GM21576 (cell line): Measurements from ENCODE around the gene LGI1.
"Not testable (repeated sequence)": the region's sequence is repeated elsewhere in the genome, so short reads cannot be mapped to it uniquely, and the experiment has no call there.

ENCODE experiments used
- ATAC-seq: cut with Tn5 transposase; IDR thresholded peaks from one replicate; pipeline ENCODE4 v1.9.1; 2021; ENCODE audit warnings: mild to moderate bottlenecking, moderate library complexity; ENCODE audit not compliant: unreplicated experiment

The LGI1 gene

DNA sequence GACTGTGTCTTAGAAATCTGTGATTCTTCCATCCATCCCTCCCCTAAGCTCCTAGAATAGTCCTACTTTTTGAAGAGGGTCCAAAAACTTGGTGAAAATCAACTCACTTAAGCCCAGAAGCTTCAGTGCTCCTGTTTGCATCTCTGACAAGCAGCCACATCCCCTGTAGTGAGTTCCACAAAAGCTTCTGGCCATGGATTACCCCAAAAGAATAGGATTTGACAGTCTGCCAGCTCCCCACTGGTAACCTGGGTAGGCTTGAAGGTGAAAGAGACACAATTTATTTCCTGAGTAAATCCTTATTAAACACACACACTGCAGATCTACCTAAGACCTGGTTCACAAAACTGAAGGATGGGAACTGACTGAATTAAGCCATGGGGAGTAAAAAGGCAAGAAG lies 46.5 kb downstream of the LGI1 start:
- no peak for ATAC-seq

DNA sequence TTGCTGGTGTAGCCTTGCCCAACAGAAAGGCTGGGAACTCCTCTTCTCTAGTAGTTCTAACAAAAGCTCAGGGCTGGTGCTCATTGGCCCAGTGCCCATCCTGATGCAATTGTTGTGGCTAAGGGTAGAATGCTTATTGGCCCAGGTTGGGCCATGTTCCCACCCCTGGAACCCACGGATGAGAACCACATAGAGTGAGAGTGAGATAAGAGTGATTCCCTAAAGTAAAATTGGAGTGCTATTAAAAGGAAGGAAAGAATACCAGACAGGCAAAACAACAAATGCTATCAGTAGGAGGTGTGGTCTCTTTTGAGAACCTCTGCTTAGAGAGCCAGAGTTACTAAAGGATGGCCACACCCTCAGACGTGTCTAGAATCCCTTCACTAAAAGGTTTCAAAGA lies 49.2 kb downstream of the LGI1 start:
- ATAC-seq, result no peak

DNA sequence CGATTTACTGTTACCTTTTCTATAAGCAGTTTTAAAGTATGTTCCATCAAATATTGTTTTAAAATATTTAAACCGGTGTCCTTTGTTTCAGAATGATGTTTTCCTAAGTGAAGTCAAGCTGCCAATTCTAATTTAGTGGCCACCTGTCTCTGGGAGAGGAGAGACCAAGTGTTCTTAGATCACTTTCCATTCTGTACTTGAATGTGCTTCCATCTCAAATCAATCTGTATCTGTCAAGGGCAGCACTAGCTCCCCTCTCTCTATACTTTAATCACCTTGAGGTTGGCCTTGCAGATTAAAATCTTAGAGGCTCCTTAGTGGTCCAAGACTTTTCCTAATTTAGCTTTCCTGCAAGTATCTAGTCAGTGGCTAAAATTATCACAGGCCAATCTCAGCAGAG lies 49.6 kb downstream of the LGI1 start:
- ATAC-seq, result no peak

DNA sequence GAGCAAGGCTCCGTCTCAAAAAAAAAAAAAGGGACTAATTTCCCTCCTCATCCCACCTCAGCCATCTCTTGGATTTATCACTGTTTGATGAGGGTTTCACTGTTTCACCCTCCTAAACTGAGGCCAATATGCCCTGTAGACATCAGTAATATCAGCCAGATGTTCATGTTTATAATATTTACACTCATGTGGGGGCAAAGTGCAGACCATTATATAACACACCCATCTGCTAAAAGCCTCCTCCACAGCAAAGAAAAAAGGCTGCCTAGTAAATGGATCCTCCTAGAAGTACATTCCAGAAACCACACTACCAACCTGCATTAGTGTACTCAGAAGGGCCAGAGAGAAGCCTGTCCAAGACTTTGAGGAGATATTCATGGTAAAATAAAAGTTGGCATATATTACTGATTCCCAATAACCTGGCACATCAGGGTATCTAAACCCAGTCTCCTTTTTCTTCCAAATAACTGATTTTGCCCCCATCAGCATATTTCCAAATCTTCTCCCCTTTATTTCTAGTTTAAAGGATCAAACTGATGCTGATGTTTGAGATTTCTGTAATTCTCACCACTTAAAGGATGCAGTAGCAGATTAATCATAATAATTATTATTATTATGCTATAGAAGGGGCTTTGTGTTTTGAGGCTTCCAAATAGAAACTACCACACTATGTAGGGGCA lies 55.1 kb downstream of the LGI1 start:
- ATAC-seq, result no peak

DNA sequence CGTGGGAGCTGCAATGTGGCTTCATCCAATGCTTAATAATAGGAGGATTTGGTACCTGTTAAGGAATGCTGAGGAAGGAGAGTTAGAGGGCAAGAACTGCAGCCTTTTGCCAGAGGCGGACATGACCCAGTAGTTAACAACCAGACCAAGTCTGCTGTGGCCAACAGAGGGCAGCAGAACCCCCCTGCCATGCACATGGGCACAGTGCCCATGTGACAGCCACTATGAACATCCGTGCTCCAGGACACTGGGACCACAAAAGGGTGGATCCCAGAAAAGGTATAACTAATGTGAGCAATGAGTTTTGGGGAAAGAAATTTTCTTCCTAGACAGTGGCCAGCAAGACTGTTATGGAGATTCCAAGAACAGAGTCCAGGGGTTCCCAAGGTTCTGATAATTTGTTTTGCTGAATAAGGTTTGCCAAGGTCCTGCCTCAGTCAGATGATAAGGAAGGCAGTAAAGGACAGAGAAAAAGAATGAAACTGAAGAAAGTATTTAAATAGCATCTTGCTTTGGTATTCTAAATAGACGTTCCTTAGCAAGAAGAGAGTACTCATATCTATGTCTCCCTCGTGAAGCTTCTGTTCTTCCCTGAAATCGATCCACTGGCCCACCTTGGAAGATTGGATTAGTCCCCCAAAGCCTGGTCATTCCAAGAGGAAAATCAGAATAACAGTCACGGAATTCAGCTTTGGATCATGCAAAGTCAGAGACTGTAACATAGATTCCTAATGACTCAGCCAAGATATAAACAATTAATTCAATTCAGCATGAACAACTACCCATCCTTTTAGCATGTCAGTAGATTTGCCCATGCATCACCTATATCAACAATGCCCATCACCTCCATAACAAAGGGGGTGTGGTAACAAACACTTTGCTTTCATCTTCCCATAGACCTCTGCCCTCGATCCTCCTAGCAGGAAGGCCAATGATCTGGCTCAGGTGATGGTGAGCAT lies 56.0 kb downstream of the LGI1 start:
- peak; percentile 60 for ATAC-seq

DNA sequence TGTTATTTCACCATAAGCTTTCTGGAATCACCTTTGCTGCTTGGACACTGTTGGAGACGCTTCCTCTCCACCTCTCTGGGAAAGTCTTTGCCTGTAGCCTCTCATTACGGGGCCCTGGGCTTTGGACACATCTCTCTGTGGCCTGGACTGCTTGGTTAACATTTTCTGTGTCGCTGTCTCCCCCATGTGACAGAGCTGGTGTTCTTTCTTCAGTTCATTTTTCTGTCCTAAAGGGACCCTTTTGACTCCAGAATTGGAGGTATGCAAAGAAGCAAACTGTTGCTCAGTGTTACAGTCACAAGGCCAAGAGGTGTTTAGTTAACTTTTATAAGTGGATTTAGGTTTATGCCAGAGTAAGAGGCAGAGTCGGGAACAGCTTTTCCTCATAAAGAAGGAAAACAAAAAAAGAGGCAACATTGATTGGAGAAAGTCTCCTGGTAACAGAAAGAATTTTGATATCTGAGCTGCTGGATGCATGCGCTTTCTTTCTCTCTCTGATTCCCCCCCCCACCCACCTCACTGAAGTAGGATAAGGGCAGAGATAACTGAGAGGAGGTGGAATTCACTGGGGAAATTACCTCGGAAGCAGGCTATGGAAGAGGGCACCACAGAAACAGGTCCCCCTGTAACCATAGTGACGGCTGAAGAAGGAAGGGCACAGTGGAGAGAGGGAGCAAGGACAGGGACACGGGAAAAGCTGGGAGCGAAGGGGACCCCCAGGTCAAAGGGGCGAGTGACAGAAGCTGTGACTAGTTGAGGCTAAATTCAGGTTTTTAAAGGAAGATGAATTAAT lies 57.8 kb downstream of the LGI1 start:
- no peak for ATAC-seq

DNA sequence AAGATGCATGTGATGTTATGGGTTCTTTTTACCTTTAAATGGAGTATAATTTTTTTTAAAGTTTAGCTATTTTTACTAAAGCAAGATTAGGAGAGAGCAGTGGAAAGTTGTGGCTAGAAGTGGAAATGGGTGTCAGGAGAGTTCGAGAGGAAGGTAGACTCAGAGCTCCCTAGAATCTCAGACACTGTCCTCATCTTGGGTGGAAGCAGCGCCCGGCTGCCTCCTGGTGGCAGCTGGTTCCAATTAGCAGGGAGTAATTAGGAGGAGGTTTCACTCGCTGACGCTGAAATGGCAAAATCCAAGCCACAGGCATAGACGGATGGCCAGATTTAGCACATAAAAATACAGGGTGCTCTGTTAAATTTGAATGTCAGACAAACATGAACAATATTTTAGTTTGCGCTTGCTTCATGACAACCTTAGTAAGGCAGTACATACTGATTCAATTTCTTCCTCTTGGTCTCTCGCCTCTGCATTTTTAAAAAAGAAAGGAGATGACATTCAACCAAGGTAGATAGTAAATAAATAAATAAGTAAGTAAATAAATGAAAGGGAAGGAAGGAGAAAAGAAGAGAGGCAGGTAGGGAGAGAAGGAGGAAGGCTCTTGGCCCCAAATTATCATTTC lies 58.5 kb downstream of the LGI1 start:
- no peak for ATAC-seq

DNA sequence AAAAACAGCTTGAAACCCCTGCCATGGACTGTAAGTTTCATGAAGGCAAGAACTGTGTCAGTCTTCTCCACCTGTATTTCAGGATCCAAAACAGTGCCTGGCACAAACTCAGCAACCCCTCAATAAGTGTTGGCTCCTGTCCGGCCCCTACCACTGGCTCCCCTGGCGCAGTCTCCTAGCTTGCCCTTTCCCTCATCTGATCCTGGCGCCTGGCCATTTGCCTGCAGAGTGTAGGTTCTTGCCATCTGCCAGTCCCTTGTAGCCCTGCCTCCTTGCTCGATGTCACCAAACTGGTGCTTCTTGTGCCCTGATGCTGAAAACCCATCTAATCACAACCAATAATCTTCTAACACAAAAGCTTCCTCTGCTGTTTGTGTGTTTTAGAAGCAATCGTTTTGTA lies 60.4 kb downstream of the LGI1 start:
- ATAC-seq, result no peak

DNA sequence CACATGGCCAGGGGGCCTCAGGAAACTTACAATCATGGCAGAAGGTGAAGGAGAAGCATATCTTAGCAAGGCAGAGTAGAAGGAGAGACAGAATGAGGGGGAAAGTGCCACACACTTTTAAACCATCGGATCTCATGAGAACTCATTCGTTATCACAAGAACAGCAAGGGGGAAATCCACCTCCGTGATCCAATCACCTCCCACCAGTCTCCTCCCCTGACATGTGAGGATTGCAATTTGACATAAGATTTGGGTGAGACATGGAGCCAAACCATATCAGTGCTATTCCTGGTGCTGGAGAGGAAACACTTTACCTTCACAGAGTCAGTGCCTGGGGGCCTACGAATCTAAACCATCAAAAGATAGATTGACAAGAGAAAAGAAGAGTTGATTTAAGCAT lies 61.8 kb downstream of the LGI1 start:
- no peak for ATAC-seq

DNA sequence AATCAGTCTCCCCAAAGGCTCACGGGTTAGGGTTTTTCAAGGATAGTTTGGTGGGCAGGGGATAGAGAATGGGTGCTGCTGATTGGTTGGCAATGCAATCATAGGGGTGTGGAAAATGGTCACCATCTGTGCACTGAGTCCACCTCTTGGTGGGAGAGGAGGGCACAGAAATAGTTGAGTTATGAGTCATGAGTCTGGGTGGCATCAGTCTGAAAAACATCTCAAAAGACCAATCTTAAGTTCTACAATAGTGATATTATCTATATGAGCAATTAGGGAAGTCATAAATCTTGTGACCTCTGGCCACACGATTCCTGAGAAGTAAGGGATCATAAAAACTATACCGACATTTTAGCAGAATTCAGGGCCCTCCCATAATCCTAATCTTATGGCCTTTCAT lies 62.7 kb downstream of the LGI1 start:
- ATAC-seq, result no peak

DNA sequence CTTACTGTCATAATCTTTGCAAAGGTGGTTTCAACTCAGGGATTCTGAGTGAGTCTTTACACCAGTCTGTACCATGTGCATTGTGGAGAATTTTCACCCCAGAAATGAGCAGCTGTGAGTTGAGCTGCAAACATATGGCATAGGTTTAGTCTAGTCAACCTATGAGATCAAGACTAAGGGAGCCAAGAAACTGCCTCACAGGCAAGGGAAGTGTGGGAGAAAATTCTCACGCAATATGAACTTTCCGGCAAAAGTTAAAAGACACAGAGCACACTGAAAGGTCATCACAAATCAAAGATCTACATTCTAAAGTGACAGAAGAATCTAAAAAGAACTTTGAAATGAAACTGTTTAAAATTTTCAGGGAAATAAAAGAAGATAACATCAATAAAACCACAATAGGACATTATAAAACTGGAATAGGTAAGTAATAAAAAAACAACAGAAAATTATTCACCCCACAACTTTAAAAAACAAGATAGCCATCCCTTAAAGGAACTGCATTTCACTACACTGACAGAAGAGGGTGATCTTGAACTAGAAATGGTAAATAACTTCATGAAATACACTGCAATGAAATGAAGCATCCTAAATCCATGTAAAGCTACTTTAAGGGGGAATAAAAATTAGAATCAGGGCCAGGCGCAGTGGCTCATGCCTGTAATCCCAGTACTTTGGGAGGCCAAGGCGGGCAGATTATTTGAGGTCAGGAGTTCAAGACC lies 63.5 kb downstream of the LGI1 start:
- ATAC-seq, result no peak

DNA sequence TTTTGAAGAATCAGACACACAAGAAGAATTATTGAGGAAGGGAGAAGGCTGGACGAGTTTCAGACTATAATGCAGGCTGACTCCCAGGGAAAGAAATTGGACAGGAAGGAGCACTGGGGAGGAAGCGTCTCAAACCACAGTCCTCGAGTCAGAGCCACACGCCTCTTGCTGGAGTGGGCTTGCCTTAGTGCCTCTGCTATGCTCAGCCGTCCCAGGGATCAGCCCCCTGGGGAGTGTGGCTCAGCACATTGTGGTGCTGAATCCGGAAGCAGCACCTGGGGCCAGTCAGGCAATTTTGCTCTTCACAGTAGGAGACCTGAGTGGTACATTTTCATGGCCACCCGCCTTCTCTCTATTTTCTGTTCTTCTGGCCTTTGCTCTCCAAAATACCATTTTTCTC lies 68.6 kb downstream of the LGI1 start:
- ATAC-seq, result no peak

DNA sequence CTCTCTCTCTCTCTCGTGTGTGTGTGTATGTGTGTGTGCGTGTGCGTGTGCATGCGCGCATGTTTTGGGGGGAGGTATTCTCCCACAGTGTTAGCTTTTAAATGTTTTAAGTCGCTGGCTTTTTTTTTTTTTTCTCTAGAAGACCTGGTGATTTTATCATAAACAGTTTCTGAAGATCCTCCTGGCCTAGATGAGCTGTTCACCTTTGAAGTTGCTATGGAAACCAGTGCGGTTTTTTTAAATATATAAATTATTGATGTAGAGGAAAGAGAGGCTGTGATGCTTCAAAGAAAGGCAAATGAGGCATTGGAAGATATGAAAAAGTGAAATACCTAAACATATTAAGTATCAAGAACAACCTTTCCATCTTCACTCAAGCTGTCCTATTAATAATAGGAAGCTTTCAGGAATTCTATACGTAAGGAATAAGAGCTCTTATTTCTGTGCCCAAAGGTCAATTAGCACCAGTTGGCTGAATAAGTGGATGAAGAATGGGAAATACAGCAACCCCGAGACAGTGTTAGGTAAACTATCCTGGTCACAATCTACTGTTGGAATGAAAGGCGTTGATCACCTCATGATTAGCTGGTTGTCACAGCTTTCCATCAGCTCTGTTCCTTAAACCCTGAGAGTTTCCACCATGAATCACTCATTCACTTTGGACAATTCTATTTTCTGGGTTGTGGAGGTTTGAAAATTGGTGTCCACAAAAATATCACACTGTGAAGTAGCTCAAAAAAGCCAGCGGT lies 69.5 kb downstream of the LGI1 start:
- ATAC-seq, result no peak

DNA sequence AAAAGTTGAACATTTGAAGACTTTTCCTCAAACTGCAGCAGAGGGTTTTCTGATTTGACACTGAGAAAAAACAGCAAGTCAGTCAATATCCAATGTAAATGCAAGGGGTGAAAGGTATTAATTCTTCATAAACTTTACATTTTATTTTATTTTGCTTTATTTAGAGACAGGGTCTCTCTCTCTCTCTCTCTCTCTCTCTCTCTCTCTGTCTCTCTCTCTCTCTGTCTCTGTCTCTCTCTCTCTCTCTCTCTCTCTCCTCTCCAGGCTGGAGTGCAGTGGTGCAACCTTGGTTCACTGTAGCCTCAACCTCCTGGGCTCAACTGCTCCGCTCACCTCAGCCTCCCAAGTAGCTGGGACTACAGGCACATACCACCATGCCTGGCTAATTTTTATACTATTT lies 73.3 kb downstream of the LGI1 start:
- ATAC-seq, result not testable (repeated sequence)

DNA sequence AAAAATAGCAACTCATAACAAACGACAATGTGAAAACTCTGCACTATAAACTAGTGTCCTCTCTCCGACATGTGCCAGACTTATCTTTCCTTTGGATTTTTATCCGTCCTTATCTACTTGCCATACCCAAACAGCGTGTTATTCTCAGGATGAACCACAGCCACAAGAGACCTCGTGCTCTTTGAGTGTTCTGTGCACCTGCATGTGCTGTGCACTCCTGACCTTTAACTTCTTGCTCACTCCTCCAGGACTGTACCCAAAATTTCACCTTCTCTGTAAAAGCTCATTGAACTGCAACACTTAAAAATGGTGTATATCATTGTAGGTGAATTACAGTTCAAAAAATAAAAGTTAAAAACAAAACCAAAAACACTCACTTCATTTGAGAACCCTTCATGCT lies 78.0 kb downstream of the LGI1 start:
- no peak for ATAC-seq

DNA sequence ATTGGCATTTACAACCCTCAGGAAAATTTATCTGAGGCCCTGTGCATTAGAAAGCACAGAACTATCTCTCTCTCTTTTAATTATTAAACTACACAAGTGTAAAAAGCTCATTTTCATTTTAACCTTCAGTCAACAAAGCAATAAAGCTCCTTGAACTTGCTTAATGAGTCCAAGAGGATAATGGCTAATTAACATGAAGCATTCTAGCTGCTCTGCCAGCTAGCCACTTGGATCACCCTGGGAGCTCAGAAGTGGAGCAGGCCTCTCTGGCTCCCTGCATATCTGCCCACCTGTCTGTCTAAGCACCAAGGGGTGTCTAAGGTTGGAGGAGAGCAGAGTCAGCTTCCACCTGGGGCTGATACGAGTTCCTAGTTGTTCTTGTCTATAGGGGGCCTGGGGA lies 80.1 kb downstream of the LGI1 start:
- no peak for ATAC-seq

DNA sequence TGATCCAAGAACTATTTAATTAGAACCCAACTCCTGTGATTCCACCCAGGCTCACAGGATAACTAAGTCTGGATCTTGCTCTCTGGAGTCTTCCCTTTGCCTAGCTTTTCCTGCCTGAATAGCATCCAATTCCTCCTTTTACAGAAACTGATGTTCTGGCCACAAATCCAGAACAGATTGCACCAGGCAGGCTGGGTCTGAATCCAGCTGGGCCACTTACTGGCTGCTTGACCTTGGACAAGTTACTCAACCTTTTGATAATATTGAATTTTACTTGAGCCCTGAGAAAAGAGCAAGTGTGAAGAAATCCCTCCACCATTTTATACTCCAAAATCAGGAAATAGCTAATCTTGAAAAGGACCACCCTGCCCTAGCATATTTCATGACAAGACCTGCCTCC lies 80.5 kb downstream of the LGI1 start:
- no peak for ATAC-seq

DNA sequence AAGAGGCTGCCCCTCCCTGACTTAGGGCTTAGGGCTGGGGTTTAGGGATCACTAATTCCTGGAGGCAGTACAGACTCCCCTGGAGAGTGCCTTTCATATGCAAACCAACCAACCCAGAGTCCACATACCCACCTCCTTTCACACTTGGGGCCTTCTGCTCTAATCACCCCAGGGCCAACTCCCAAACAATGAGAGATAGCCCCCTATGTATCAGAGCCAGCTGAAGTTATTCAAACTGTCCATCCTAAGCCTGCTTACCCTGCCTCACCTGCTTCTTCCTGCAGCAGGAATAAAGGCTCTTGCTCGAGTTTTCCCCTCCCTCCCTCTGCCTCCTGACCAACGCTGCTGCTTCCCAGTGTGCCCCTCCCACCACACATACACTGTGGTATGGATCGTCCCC lies 84.2 kb downstream of the LGI1 start:
- no peak for ATAC-seq

DNA sequence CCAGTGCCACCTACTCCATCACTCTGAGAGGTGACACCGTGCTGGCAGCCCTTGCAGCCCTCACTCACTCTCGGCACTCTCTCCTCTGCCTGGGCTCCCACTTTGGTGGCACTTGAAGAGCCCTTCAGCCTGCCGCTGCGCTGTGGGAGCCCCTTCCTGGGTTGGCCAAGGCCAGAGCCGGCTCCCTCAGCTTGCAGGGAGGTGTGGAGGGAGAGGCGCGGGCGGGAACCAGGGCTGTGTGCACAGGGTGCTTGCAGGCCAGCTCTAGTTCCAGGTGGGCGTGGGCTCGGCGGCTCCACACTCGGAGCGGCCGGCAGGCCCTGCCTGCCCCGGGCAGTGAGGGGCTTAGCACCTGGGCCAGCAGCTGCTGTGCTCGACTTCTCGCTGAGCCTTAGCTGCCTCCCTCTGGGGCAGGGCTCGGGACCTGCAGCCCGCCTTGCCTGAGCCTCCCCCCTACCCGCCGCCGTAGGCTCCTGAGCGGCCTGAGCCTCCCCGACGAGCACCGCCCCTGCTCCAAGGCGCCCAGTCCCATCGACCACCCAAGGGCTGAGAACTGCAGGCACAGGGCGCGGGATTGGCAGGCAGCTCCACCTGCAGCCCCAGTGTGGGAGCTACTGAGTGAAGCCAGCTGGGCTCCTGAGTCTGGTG lies 87.4 kb downstream of the LGI1 start:
- no peak for ATAC-seq
